Right cardiac atrium (tissue), 5 donors: ENCODE measurements around the gene LHFPL2. TPM values are rescaled to one million over a fixed set of nuclear protein-coding genes. Genes with fewer than 3 reads are reported as not detected.

ENCODE experiments used
- ATAC-seq, 2 donors: fragments of 200-7000 bp; cut with Tn5 transposase; one replicate each; pipeline versions ENCODE4 v1.8.0 to v1.9.1; 2020; ENCODE audit warnings: moderate library complexity in 2 of 2, mild to moderate bottlenecking in 1 of 2
- DNase-seq, 3 donors: peaks; one replicate each; pipeline ENCODE4 v3.0.0-alpha.2; 2020
- H3K27ac ChIP-seq: one replicate; pipeline ENCODE4 v1.5.1; 2013; ENCODE audit warnings: mild to moderate bottlenecking, low read length, control low read depth, moderate library complexity
- H3K27me3 ChIP-seq: one replicate; pipeline ENCODE4 v1.6.1; 2013; ENCODE audit not compliant: control insufficient read depth, insufficient read depth
- H3K4me1 ChIP-seq: one replicate; pipeline ENCODE4 v1.6.1; 2013; ENCODE audit warnings: low read length; ENCODE audit not compliant: control insufficient read depth, insufficient read depth
- H3K4me3 ChIP-seq: one replicate; pipeline ENCODE4 v1.5.1; 2013; ENCODE audit warnings: low read length, control low read depth
- H3K9me3 ChIP-seq: one replicate; pipeline ENCODE4 v1.6.1; 2013; ENCODE audit warnings: low read length; ENCODE audit not compliant: control insufficient read depth
- WGBS: extraction: QIAGEN DNeasy Blood & Tissue Kit; methylation state at CpG from one replicate; pipeline ENCODE4 v1.1.7; 2013; 5-methylcytosine and 5-hydroxymethylcytosine counted together
- intact Hi-C, 4 donors: fragments of 100-400 bp; cut with DNase I; formaldehyde crosslinking; loops; one replicate each; pipeline versions ENCODE4 v1.11.0 to v1.14.0; 2022 to 2023
- polyA plus RNA-seq: library from polyadenylated mRNA; stranded (reverse); fragments of 200-250 nt; gene quantifications from one replicate; pipeline ENCODE4 v1.2.3, GENCODE V29; 2013
- total RNA-seq, 4 donors: library from RNA; stranded (reverse); fragmentation: NEBNext Ultra II Directional; extraction: Animal tissue kit (Norgen Biotek cat#: 25700); gene quantifications; one replicate each; pipeline ENCODE4 v1.2.1, GENCODE V29; 2021
- donor health status: healthy with polysubstance abuse.
- donor health status: DM: no; HTN: yes; CAD: no.
- donor health status: DM: no; HTN: no; CAD: no.
- donor health status: DM: no; HTN: yes; CAD: no; lungs with severe emphysema.
- donor health status: DM: yes; HTN: yes; CAD: no.

Gene LHFPL2
- total and polyA plus RNA-seq, 5 donors = 5.6 to 21.4 (median 10.9) TPM

GRCh38 chr5:78631931-78632330 lies 16.6 kb downstream of the LHFPL2 start:
- H3K9me3 ChIP-seq = no peaks in the 10 kb centered on the region
- DNase-seq (no peak), ATAC-seq (no peak)
- no peak overlapping the region for H3K27ac ChIP-seq
- 96% methylated on average over 2 of the region's 2 CpGs for WGBS
- no peak overlapping the region for H3K4me3 ChIP-seq
- intact Hi-C loops = no loop called here
- H3K4me1 ChIP-seq = peaks cover 10% of the 10 kb centered on the region
- H3K27me3 ChIP-seq = no peaks in the 10 kb centered on the region

DNA sequence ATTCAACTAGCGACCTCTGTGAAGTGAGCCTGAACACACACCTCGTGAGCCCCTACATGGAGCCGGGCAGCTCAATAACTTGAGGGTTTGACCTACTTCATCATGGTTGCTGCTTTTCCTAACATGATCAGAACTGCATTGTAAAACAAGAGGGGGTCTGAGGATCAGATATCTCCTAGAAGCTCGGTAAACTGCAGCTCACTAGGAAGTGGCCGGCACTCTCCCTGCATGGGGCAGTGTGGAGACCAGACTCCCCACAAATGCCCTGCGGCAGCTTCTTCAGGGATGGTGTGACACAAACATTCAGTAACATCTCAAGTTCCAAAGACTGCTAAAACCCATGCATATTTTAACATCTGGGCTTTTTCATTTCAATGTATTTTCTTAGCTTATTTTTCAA lies 18.5 kb downstream of the LHFPL2 start:
- Histone ChIP-seq H3K4me3 (no peak overlapping the region), H3K4me1 (peaks cover 7% of the 10 kb centered on the region), H3K27me3 (no peaks in the 10 kb centered on the region), H3K9me3 (no peaks in the 10 kb centered on the region), H3K27ac (no peak overlapping the region)
- intact Hi-C loops = no loop called here
- ATAC-seq (no peak), DNase-seq (no peak)
- 83% methylated on average over 6 of the region's 6 CpGs for WGBS

GRCh38 chr5:78629624-78630023 lies 18.9 kb downstream of the LHFPL2 start:
- DNase-seq = no peak
- Histone ChIP-seq H3K4me1 (peaks cover 4% of the 10 kb centered on the region), H3K9me3 (no peaks in the 10 kb centered on the region), H3K4me3 (no peak overlapping the region), H3K27me3 (no peaks in the 10 kb centered on the region), H3K27ac (no peak overlapping the region)
- intact Hi-C loops = no loop called here
- 56% methylated on average over 3 of the region's 3 CpGs for WGBS
- ATAC-seq = no peak

DNA sequence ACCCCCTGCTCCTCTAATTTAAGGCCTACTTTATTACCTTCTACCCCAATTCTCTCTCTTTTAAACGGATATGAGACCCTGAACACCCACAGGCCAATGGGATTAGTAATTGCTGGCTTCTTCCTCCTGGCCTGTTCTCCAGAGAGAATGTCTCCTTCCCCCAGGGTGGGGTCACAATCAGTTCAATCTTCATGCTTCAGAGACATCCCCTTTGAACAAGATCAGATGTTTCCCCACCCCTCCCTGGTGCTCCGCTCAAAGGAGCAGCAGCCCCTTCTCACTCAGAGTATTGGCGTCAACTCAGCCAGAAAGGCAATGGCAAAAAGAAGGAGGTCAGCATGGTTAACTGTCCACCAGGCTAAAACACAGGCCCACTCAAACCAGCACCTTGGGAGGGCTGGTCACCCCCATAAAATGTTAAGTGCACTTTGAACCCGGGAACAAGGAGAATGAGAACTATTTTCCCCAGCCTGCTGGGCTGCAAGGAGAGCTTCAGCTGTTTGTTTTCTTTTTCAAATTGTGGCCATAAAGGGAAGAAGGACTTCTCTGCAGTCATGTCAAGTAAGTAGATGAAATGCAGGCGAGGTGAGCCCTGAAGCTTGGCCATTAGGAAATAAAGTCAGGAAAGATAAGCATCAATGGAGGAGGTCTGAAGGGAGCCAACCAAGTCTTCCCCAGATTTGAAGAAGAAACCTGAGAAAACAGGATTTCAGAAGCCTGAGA lies 20.1 kb downstream of the LHFPL2 start:
- ATAC-seq (no peak), DNase-seq (no peak)
- H3K4me1 ChIP-seq = peaks cover 6% of the 10 kb centered on the region
- intact Hi-C loops = no loop called here
- H3K4me3 ChIP-seq = no peak overlapping the region
- no peaks in the 10 kb centered on the region for H3K27me3 ChIP-seq
- 71% methylated on average over 5 of the region's 5 CpGs for WGBS
- no peak overlapping the region for H3K27ac ChIP-seq
- no peaks in the 10 kb centered on the region for H3K9me3 ChIP-seq

GRCh38 chr5:78627766-78628165 lies 20.8 kb downstream of the LHFPL2 start:
- Histone ChIP-seq H3K4me1 (peaks cover 6% of the 10 kb centered on the region), H3K27ac (no peak overlapping the region)

DNA sequence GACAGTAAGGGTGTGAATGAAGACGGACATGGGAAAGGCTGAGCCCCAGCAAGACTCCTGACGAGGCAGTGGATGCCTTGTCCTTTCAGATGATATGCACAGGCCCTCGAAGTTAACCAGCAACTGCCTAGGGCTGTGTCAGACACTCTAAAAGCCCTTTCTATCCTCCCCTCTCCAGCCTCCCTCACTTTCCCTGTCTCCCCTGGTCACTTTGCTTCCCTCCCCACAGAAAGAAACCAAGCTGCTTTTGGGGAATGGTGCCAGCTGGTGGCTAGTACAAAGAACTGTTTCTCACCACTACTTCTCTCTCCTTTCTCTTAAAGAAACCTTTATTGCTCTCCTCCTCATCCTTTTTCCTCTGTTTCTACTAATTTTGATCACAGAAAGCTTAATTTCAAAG lies 21.4 kb downstream of the LHFPL2 start:
- DNase-seq (no peak), ATAC-seq (no peak)
- 84% methylated on average over 3 of the region's 3 CpGs for WGBS
- Histone ChIP-seq H3K9me3 (no peaks in the 10 kb centered on the region), H3K27me3 (no peaks in the 10 kb centered on the region), H3K4me3 (no peak overlapping the region), H3K27ac (no peak overlapping the region), H3K4me1 (peaks cover 6% of the 10 kb centered on the region)
- intact Hi-C loops = no loop called here

More at GRCh38 chr5:78627766-78628165, 20.8 kb downstream of the LHFPL2 start:
- Histone ChIP-seq H3K9me3 (no peaks in the 10 kb centered on the region), H3K4me3 (no peak overlapping the region), H3K27me3 (no peaks in the 10 kb centered on the region)
- DNase-seq (no peak), ATAC-seq (no peak)
- 80% methylated on average over 6 of the region's 6 CpGs for WGBS
- intact Hi-C loops = no loop called here

DNA sequence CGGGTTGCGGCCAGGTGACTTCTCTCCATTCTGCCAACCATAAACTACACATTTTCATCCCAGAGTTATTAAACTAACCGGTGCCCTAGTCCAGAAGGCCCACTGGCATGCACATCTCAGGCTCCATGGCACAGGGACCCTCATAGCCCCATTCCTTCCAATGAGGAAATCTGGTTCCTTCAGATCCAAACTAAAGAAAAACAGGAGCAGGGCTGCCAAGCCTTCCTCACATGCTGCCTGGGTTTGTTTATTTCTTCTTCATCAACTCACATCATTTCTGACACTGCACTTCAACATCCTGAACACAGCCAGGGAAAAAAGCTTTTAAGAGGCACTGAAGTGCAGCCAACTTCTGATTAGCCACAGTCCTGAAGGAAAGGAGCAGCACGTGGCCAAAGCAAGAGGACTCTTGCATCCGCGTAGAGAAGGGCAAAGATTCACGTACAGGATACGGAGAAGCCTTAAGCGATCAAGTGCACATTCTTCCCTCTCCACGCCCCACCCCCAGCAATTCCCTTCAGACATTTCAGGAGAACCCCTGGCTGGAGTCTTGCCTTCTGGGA lies 22.5 kb downstream of the LHFPL2 start:
- no peak overlapping the region for H3K4me3 ChIP-seq
- H3K27me3 ChIP-seq = no peaks in the 10 kb centered on the region
- intact Hi-C loops = no loop called here
- DNase-seq (no peak), ATAC-seq (peak; percentile 38 to 53)
- WGBS = 49% methylated on average over 10 of the region's 10 CpGs
- peaks cover 6% of the 10 kb centered on the region for H3K4me1 ChIP-seq
- H3K9me3 ChIP-seq = no peaks in the 10 kb centered on the region
- no peak overlapping the region for H3K27ac ChIP-seq

DNA sequence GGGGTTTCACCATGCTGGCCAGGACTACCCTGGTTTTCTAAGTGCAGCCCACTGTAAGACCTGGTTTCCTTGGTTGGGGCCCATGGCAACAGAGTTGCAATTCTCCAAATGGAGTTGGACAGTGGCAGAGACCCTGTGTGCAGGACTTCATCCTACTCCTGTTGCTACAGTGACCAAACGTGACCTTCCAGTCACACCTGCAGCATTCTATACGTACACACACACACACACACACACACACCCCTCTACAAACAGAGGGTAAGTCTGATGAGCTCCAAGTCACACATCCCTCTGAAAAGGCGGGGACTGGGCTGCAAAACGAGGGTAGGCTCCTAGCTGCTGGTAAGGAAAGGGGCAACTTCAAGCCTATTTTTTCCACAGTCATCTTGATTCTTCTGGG lies 23.6 kb downstream of the LHFPL2 start:
- Histone ChIP-seq H3K4me3 (no peak overlapping the region), H3K27ac (no peak overlapping the region), H3K4me1 (peaks cover 6% of the 10 kb centered on the region), H3K9me3 (no peaks in the 10 kb centered on the region), H3K27me3 (no peaks in the 10 kb centered on the region)
- DNase-seq (no peak), ATAC-seq (no peak)
- intact Hi-C loops = no loop called here
- WGBS = 82% methylated on average over 4 of the region's 4 CpGs

- 21% methylated on average over 2 of the region's 2 CpGs for WGBS
- Histone ChIP-seq H3K27ac (no peak overlapping the region), H3K9me3 (no peaks in the 10 kb centered on the region), H3K4me1 (peaks cover 6% of the 10 kb centered on the region), H3K27me3 (no peaks in the 10 kb centered on the region), H3K4me3 (no peak overlapping the region)
- intact Hi-C loops = no loop called here
- ATAC-seq = peak; percentile 39 to 79
- DNase-seq = no peak
Observed at GRCh38 chr5:78624011-78624541, 24.5 kb downstream of the LHFPL2 start.

GRCh38 chr5:78622302-78622971 lies 26.1 kb downstream of the LHFPL2 start:
- intact Hi-C loops = no loop called here
- Histone ChIP-seq H3K4me1 (peaks cover 6% of the 10 kb centered on the region), H3K4me3 (no peak overlapping the region), H3K27me3 (no peaks in the 10 kb centered on the region), H3K9me3 (no peaks in the 10 kb centered on the region), H3K27ac (no peak overlapping the region)
- 91% methylated on average over 3 of the region's 3 CpGs for WGBS
- ATAC-seq = no peak
- no peak for DNase-seq

DNA sequence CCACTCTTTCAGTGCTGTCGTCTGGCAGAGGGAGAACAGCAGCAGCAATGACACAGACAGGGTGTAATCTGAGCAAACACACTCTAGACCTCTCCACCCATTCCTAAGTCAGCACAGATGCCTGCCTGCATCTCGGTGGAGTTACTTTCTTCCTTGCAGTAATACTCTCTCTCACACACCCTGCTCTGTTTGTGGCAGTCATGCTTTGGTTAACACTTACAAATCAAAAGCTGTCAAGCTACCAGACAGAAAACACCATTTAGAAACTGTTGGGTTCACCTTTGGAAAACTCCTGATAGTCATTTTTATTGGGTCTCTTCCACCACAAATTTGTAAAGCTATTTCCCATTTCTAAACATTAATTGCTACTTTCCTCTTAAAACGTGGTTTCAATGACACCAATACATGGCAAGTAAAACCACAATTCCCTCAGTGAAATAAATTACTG lies 27.3 kb downstream of the LHFPL2 start:
- Histone ChIP-seq H3K9me3 (no peaks in the 10 kb centered on the region), H3K27me3 (no peaks in the 10 kb centered on the region), H3K4me3 (no peak overlapping the region), H3K4me1 (peaks cover 6% of the 10 kb centered on the region), H3K27ac (no peak overlapping the region)
- WGBS = 43% methylated on average over 3 of the region's 3 CpGs
- no peak for DNase-seq
- intact Hi-C loops = no loop called here
- ATAC-seq = no peak
